HG03575 (cell line): Measurements from ENCODE around the gene RAP1GAP.
"Not testable (repeated sequence)": the region's sequence is repeated elsewhere in the genome, so short reads cannot be mapped to it uniquely, and the experiment has no call there.

Source experiments
- ATAC-seq: cut with Tn5 transposase; IDR thresholded peaks from one replicate; pipeline ENCODE4 v1.9.1; 2021; ENCODE audit not compliant: unreplicated experiment, insufficient number of reproducible peaks, low FRiP score; ENCODE audit errors: extremely low read depth

Gene RAP1GAP

DNA sequence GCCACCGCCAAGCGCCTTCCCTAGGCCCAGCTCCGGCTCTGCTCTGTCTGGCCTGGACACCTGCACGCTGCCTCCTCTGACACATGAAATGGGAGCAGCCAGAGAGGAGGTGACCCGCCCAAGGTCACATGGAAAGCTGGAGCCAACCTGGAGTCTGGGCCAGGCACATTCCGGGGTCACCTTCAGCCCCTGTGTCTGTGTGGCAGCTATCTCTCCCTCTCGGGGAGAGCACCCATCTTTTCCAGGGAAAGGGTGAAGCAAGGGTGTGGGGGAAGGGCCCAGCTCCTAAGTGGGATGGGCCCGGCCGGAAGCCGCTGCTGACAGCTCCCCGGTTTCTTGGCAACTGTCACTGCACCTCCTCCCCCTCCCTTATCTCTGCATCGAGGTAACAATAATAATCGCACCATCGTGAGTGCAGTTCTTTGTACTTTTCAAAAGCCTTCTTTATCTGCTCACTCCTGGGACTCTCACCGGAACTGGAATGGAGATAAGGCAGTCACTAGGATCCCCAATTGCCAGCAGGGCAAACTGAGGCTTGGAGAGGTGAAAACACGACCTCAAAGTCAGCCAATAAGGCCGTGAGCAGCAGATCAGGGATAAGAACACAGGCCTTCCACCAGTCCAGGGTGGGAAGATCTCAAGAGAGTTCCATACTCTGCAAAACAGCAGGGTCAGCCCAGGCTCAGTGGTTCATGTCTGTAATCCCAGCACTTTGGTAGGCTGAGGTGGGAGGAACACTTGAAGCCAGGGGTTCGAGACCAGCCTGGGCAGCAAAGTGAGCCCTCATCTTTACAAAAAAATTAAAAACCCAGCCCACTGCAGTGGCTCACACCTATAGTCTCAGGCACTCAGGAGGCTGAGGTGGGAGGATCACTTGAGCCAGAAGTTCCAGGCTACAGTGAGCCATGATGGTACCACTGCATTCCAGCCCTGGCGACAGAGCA is 36.9 kb downstream of the RAP1GAP start:
- no peak for ATAC-seq

DNA sequence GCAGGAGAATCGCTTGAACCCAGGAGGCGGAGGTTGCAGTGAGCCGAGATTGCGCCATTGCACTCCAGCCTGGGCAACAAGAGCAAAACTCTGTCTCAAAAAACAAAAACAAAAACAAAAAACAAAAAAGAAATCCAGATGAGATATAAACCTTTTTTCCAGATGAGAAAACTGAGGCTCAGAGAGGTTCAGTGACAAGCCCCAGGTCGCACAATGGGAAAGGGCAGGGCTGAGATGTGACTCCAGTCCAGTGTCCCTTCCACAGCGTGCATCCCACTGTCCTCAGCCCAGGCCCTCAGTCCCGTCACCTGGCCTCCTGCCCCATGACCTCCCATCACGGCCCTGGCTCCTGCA is 37.6 kb downstream of the RAP1GAP start:
- not testable (repeated sequence) for ATAC-seq

GRCh38 chr1:21630571-21631343 is 38.4 kb downstream of the RAP1GAP start:
- no peak for ATAC-seq

DNA sequence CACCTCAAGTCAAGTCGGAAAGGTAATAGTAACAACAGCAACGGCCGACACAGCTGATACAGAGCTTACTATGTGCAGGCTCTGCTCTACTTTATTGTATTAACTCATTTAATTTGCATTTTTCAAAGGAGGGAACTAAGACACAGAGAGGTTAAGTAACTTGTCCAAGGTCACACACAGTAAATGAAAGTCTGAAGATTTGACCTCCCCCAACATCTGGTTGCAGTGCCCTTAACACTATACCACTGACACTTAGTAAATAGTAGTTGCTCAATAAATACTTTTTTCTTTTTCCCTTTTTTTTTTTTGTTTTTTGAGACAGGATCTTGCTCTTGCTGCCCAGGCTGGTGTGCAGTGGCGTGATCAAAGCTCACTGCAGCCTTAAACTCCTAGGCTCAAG is 39.2 kb downstream of the RAP1GAP start:
- no peak for ATAC-seq

GRCh38 chr1:21628798-21629393 is 40.3 kb downstream of the RAP1GAP start:
- no peak for ATAC-seq

GRCh38 chr1:21626921-21627339 is 42.2 kb downstream of the RAP1GAP start:
- ATAC-seq = no peak

- no peak for ATAC-seq
These were observed 43.6 kb downstream of the RAP1GAP start for GRCh38 chr1:21625390-21626190.

- ATAC-seq = no peak
These were observed 44.4 kb downstream of the RAP1GAP start for GRCh38 chr1:21624571-21625389.

DNA sequence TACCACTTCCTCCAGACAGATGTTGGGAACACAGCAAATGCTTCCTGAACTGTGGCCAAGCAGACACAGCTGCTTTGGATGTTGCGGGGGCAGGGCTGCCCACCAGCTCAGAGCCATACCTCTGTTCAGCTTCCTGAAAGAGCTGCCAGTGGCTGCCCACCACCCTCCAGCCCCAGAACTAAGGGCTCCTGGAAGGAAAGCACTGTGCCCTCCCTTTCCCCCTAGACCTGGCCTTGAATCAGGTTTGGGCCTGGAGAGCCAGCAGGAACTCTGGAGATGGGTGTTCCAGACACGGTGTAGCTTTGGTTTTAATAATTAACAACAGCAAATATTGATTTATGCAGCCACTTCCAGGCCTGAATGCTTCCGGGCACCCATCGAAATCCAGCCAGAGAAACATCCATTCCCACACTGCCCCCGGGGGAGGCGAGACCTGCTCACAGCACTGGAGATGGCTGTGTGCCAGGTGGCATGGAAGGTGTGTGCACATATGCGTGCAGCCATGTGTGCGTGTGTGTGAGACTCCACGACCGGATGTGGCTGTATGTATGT is 45.7 kb downstream of the RAP1GAP start:
- no peak for ATAC-seq

DNA sequence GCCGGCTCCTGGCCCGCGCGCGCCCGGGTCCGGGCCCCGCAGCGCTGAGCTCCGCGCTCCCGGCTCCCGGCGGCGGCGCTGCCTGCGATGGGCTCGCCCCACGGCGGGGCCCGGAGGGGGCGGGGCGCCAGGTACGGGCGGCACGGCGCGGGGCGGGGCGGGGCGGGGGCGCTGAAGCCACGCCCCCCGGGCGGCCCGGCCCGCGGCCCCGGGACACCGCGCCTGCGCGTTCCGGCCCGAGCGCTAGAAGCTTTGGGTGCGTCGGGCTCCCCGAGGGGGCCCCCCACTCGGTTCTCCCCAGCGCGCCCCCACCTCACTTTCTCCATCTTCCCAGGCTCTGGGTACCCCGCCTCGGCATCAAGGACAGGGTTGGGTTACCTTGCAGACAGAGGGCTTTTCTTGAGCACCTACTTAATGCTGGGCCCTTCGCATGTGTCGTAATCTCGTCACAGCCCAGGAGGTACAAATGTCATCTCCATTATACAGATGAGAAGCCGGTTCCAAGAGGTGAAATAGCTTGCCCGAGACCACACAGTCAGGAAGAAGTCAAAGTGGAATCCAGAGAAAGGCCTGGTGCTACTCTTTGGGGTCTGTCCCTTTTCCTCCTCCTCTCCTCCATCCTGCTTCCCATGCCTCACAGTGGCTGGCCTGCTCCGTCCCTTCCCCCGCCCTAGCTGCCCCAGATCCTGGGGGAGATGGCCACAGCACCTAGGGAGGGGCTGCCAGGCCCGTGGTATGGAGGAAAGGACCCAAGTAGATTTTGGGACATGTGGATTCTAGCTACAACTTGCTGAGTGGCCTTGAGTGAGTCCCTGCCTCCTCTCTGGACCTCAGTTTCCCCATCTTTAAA is 46.5 kb downstream of the RAP1GAP start:
- no peak for ATAC-seq

DNA sequence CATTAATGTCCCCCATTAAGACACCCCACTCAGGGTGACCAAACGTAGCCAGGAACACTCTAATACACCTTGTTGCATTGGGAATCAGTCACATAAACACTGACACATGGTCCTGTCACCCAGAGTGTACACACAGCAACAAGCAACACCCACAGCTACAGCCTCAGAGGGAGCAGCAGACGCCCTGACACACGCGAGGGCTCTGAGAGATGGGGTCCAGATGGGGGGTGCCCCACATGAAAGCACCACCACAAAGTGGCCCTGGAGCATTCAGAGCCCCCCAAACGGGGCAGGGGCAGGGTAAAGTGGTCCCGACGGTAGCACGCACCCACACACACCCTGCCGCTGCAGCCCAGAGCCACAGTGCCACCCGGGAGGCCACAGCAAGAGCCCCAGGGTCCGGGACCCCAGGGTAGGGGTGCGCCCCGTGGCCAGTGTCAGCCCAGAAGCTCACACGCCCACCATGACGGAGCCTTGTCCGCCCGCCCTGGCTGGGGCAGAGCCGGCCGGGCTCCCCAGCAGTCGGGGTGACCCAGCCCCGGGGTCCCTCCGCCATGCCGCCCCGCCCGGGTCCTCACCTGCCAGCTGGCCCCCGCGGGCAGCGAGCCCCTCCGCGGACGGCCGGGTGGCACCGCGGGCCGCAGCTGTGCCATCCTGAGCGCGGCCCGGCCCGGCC is 47.3 kb downstream of the RAP1GAP start:
- no peak for ATAC-seq

DNA sequence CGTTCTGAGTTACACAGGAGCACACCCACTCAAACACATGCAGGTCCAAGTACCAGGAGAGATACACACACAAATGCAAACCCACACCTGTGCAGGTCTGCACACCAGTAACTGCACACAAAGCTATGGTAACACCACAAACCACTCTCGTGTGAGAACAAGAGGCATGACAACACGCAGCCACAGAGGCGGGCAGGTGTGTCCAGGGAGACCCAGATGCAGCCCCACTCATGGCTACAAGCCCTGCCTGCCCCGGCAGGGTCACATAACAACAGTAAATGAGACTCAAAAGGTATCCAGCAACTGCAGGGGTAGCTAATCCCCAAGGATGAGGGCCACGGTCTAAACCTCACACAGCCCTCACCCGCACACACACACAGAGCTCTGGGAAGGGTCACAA is 48.1 kb downstream of the RAP1GAP start:
- no peak for ATAC-seq

DNA sequence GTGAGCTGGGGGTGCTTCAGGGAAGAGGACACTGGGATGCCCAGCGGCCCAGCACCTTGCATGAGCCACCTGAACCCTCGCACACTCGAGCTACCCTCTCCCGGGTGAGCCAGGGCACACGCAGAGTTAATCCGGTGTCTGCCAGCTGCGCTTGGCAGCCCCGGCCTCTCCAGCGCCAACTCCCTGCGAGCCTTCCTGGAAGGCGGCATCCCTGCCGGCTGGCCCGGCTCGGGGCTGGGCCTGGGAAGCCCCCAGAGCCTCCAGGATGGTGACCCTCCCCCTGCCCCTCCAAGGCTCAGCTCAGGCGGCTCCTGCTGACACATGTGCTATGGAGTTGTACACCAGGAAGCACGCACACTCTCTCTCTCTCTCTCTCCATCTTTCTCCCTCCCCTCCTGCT is 48.7 kb downstream of the RAP1GAP start:
- ATAC-seq = no peak

DNA sequence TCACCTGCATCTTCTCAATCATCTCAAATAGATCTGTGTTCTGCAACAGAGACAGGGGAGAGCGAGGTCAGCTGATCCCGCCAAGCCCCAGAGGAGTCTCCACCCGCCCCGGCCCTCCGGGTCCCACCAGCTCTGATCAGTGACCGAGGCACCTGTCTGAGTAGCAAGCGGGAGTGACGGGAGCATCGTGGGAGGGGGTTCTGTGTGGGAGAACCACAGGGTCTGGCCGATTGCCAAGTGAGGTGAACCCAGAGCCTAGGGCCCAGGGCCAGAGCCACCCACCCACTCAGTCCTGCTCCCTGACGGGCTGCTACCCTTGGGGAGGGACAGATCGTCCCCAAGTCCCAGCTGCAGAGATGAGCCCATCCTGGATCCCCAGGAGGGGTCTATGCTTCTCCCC is 49.1 kb downstream of the RAP1GAP start:
- no peak for ATAC-seq

GRCh38 chr1:21619375-21619947 is 49.7 kb downstream of the RAP1GAP start:
- ATAC-seq = no peak
